ENCODE results near the gene MT1A.

GRCh38 chr16:56629531-56629930 lies 8.9 kb upstream of the MT1A start:
- TF ChIP-seq, protein P1, sequence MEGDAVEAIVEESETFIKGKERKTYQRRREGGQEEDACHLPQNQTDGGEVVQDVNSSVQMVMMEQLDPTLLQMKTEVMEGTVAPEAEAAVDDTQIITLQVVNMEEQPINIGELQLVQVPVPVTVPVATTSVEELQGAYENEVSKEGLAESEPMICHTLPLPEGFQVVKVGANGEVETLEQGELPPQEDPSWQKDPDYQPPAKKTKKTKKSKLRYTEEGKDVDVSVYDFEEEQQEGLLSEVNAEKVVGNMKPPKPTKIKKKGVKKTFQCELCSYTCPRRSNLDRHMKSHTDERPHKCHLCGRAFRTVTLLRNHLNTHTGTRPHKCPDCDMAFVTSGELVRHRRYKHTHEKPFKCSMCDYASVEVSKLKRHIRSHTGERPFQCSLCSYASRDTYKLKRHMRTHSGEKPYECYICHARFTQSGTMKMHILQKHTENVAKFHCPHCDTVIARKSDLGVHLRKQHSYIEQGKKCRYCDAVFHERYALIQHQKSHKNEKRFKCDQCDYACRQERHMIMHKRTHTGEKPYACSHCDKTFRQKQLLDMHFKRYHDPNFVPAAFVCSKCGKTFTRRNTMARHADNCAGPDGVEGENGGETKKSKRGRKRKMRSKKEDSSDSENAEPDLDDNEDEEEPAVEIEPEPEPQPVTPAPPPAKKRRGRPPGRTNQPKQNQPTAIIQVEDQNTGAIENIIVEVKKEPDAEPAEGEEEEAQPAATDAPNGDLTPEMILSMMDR (IDR thresholded peaks at IDR 0.05; ENCODE audit: extremely low read depth in 1 of 2, insufficient read depth in 1 of 2, low read depth in 1 of 2, low read length in 2 of 2): no peak
- TF ChIP-seq POLR2A (IDR thresholded peaks at IDR 0.05; ENCODE audit: low read depth, low read length): no peak
- TF ChIP-seq MYC (IDR thresholded peaks at IDR 0.05; ENCODE audit: low read depth, low read length): no peak
- no peak for TF ChIP-seq EZH2 (IDR thresholded peaks at IDR 0.05; ENCODE audit: borderline replicate concordance, low read depth, low read length, severe bottlenecking)
- no peak for TF ChIP-seq POLR2AphosphoS5 (IDR thresholded peaks at IDR 0.05; ENCODE audit: insufficient read depth, low read depth, low read length)
- TF ChIP-seq MAX (IDR thresholded peaks at IDR 0.05; ENCODE audit: insufficient read depth, insufficient read length): no peak
